Mammary epithelial cell (primary cell): ENCODE data around the gene EDC3.

ENCODE experiments used
- CTCF ChIP-seq, 2 donors: IDR thresholded peaks in 1 of 2; conservative IDR thresholded peaks in 1 of 2; 2 replicates each; pipeline ENCODE4 v1.5.1; 2011 to 2012; ENCODE audit warnings: inconsistent platforms in 2 of 2, low read length in 2 of 2, mild to moderate bottlenecking in 2 of 2, control low read depth in 1 of 2, low read depth in 1 of 2; ENCODE audit not compliant: insufficient read depth in 1 of 2; ENCODE audit errors: extremely low read depth in 1 of 2
- EZH2 ChIP-seq: IDR thresholded peaks from 2 replicates; pipeline ENCODE4 v1.6.1; 2012; ENCODE audit warnings: low read length, inconsistent platforms, borderline replicate concordance

DNA sequence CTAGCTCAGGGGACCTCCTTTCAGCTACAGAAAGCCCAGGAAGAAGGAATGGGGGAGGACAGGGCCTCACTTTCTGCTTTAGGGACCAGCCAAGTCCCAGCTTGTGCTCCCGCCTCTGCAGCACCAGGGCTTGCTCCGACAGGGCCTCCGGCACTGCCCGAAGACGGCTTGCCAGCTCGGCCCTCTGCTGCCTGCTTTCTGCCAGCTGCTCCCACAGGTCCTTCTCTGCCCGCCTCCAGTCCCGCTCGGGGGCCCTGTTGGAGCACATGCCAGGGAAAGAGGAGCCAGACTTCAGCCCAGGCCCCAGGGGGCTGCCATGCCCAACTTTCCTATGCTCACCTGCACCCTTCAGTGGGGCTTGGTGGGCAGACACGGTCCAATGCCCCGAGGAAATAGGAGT lies 84.5 kb downstream of the EDC3 start:
- no peak for TF ChIP-seq CTCF (conservative IDR thresholded peaks at IDR 0.05 in 1 of 2, IDR thresholded peaks at IDR 0.05 in 1 of 2; ENCODE audit: extremely low read depth in 1 of 2, insufficient read depth in 1 of 2, low read depth in 1 of 2, low read length in 2 of 2)
- TF ChIP-seq EZH2, result no peak
